Measurements from ENCODE around the gene GAB3.

GAB3 gene

DNA sequence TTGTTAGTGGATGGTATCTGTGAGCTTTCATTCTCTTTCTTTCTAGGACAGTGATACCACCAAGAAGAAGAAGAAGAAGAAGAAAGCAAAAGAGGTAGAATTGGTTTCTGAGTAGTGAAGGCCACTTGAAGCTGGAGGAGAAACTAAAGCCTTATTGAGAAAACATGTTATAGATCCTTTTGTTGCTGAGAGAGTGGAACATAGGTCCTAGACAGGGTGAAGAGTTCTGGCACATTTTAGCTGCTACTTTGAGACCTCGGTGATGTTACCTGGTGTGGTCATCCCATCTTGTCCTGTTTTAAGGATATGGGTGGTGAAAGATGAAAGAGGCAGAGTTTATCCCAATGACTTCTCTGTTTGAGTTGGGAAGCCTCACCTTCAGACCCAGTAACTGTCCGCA, 25.9 kb upstream of the GAB3 start:
- H3K27ac ChIP-seq (ENCODE audit: low read depth, low read length), result no peak overlapping the region

DNA sequence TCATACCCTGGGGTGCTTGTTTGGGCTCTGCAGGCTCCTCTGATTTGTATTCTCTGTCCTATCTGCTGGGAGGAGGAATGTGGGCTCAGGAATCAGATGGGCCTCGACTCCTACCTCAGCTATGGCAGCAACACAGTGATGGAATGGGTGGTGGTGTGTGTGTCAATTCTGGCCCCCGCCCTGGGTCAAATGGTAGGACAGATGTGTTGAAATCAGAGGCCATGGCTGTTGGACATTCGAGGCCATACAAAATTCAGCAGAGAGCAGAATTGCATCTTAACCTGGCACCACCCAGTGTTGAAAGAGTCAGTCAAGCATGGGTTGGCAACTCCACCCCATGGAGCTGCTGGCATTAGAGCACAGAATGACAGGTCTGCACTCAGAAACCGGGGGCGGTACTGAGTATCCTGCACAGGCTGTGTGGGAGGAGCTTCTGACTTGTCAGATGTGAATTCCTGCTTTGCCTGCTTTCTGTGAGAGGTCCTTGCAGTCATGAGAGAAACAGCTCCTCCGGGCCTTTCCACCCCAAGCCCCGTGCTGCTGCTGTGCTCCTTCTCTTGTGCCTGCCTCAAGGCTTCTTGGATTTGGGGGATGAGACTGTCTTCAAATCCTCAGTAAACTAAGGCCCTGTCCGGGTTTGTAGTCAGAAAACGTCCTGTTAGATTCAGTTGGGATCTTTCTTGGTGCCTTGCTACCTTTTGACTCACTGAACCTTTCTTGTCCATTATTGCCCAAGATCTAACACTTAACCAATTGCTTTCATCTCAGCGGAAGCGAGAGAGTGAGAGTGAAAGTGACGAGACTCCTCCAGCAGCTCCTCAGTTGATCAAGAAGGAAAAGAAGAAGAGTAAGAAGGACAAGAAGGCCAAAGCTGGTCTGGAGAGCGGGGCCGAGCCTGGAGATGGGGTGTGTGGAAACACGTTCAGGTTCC, 24.8 kb upstream of the GAB3 start:
- Histone ChIP-seq H3K36me3 (ENCODE audit: control insufficient read depth, insufficient read depth, low read length) (peaks cover 17% of the 10 kb centered on the region), H3K27me3 (ENCODE audit: control insufficient read depth, insufficient read depth, low read length) (no peaks in the 10 kb centered on the region), H3K27ac (ENCODE audit: low read depth, low read length) (no peak overlapping the region), H3K4me1 (ENCODE audit: control insufficient read depth, insufficient read depth, low read length) (no peaks in the 10 kb centered on the region), H3K9ac (ENCODE audit: low read length) (no peak overlapping the region), H3K4me3 (ENCODE audit: low read length) (no peak overlapping the region)

More for the DNA sequence above, 25.9 kb upstream of the GAB3 start:
- Histone ChIP-seq H3K9ac (ENCODE audit: low read length) (no peak overlapping the region), H3K36me3 (ENCODE audit: control insufficient read depth, insufficient read depth, low read length) (peaks cover 16% of the 10 kb centered on the region), H3K27me3 (ENCODE audit: control insufficient read depth, insufficient read depth, low read length) (no peaks in the 10 kb centered on the region), H3K4me3 (ENCODE audit: low read length) (no peak overlapping the region), H3K4me1 (ENCODE audit: control insufficient read depth, insufficient read depth, low read length) (no peaks in the 10 kb centered on the region)

DNA sequence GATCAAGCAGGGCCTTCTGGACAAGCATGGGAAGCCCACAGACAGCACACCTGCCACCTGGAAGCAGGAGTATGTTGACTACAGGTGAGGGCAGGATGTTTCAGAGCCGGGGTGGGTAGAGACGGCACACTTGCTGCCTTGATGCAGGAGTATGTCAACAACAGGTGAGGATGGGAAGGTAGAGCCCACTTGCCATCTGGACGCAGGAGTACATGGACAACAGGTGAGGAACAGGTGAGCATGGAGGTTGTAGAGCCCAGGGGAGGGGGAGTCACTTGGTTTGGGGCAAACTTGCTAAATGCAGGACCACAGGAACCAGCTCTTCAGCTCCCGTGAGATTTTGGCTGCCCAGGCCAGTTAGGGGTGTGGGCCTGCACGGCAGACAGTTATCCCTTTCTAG, 23.7 kb upstream of the GAB3 start:
- H3K4me3 ChIP-seq (ENCODE audit: low read length), result no peak overlapping the region
- no peaks in the 10 kb centered on the region for H3K4me1 ChIP-seq (ENCODE audit: control insufficient read depth, insufficient read depth, low read length)
- no peaks in the 10 kb centered on the region for H3K27me3 ChIP-seq (ENCODE audit: control insufficient read depth, insufficient read depth, low read length)
- no peak overlapping the region for H3K27ac ChIP-seq (ENCODE audit: low read depth, low read length)
- H3K9ac ChIP-seq (ENCODE audit: low read length), result no peak overlapping the region
- peaks cover 22% of the 10 kb centered on the region for H3K36me3 ChIP-seq (ENCODE audit: control insufficient read depth, insufficient read depth, low read length)

DNA sequence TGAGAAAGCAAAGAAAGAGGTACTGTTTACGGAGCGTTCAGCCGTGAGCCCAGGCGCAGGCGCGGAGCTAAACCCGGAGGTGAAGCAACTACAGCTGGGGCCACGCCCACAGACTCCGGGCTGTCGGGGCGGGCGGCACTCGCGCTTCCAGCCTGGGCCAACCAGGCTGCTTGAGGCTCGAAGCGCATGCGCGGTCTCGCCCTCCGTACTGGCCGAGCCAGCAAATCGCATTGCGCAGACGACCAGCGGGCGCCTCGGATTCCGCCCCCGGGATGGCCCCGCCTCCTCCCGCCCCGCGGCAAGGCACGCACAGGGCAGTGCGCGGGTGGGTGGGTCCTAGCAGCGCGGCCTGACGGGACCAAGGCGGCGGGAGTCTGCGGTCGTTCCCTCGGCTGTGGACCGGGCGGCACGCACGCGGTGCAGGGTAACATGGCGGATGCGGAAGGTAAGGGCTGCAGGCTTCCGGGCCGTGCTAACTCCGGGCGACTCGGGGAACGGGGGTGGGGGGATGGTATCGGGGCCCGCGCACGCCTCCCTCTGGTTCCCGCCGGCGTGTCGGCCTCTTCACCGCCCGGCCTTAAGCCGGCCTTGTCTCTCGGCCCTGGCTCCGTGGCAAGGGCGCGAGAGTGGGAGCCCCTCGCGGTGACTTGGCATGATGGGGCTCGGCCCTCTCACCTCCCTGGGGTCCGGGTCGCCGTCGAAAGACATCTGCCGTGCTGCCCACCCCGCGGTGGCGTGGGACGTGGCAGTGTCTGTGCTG, 11.8 kb upstream of the GAB3 start, which contains the start of gene DKC1:
Gene DKC1, plus strand, starts transcription at position 328 of the 760 bp plus-strand sequence. Its CDS starts 102 bp downstream, at position 430.
- Histone ChIP-seq H3K4me1 (ENCODE audit: control insufficient read depth, insufficient read depth, low read length) (no peaks in the 10 kb centered on the region), H3K4me3 (ENCODE audit: low read length) (peak within 1 kb of the TSS; percentile 71), H3K36me3 (ENCODE audit: control insufficient read depth, insufficient read depth, low read length) (peaks cover 9% of the 10 kb centered on the region), H3K9ac (ENCODE audit: low read length) (no peak within 1 kb of the TSS), H3K27me3 (ENCODE audit: control insufficient read depth, insufficient read depth, low read length) (no peaks in the 10 kb centered on the region), H3K27ac (ENCODE audit: low read depth, low read length) (peak within 1 kb of the TSS; percentile 52)

DNA sequence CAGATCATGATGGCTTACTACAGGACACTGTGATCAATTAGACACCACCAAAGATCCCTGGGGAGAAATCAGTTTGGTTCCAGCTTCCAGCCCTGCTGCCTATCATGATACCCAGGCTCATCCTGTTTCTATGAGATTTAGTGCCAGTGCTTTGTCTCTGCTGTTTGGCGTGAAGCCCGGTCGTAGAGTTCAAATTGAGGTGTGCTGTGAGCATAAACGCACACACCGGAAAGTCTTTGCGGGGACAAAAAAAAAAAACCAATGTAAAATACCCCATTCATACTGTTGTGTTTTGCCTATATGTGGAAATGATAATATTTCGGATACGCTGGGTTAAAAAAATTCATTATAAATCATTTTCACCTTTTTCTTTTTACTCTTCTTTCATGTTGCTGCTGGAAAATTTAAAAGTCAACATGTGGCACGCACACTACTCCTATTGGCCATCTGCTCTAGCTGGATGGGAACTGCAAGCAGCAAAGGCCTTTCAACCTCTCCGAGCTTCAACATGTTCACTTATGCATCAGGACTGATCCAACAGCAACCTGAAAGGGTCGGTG, 11.2 kb upstream of the GAB3 start:
- H3K27me3 ChIP-seq (ENCODE audit: control insufficient read depth, insufficient read depth, low read length), result no peaks in the 10 kb centered on the region
- no peaks in the 10 kb centered on the region for H3K4me1 ChIP-seq (ENCODE audit: control insufficient read depth, insufficient read depth, low read length)
- peaks cover 8% of the 10 kb centered on the region for H3K36me3 ChIP-seq (ENCODE audit: control insufficient read depth, insufficient read depth, low read length)
- H3K27ac ChIP-seq (ENCODE audit: low read depth, low read length), result peak overlapping the region; percentile 52
- peak overlapping the region; percentile 71 for H3K4me3 ChIP-seq (ENCODE audit: low read length)
- no peak overlapping the region for H3K9ac ChIP-seq (ENCODE audit: low read length)

DNA sequence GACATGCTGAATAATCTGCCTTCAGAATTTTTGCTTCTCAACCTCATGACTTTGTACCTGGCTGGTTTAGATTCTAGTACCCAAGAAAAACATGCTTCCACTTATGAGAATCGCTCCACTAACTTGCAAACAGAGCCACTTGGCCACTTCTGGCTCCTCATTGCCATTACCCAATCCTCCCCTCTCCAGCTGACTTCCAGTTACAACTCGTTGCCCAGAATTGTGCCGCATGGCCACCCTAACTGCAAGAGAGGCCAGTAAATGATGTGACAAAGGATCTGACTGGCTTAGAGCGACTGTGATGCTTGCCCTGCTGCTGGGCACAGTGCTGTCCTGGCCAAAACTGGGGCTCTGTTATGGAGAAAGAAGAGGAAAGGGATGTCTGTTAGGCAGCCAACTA, 7.8 kb upstream of the GAB3 start:
- H3K27me3 ChIP-seq (ENCODE audit: control insufficient read depth, insufficient read depth, low read length), result no peaks in the 10 kb centered on the region

DNA sequence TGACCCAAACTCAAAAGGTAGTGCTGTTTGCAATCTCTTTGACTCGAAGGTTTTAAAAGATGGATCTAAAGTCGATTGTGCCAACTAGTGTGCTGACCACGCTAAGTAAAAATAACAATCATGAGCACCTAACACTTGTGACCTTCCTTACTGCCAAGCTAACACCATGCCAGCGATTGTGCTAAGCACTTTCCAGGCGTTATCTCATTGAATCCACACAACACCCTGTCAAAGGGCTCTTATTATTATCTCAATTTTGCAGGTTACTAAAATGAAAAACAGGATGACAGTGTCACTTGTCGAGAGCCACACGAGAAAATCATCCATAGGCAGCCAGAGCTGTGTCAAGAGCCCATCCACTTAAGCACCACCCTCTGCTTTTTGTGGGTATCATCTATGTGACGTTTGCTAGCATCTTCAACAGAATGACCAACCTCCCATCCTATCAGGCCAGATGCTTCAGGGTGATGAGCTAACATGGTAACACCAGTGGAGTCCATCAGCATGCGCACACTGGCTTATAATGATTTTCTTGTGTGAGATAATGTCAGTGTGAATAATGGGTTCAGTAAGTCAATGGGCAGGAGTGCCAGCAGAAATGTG, 893 bp upstream of the GAB3 start:
- H3K36me3 ChIP-seq (ENCODE audit: control insufficient read depth, insufficient read depth, low read length), result no peaks in the 10 kb centered on the region
- H3K27me3 ChIP-seq (ENCODE audit: control insufficient read depth, insufficient read depth, low read length), result no peaks in the 10 kb centered on the region
- H3K27ac ChIP-seq (ENCODE audit: low read depth, low read length), result no peak overlapping the region
- H3K4me1 ChIP-seq (ENCODE audit: control insufficient read depth, insufficient read depth, low read length), result no peaks in the 10 kb centered on the region
- H3K4me3 ChIP-seq (ENCODE audit: low read length), result no peak overlapping the region
- H3K9ac ChIP-seq (ENCODE audit: low read length), result no peak overlapping the region

More for the DNA sequence above, 7.8 kb upstream of the GAB3 start:
- no peak overlapping the region for H3K9ac ChIP-seq (ENCODE audit: low read length)
- no peaks in the 10 kb centered on the region for H3K36me3 ChIP-seq (ENCODE audit: control insufficient read depth, insufficient read depth, low read length)
- no peak overlapping the region for H3K4me3 ChIP-seq (ENCODE audit: low read length)
- no peaks in the 10 kb centered on the region for H3K4me1 ChIP-seq (ENCODE audit: control insufficient read depth, insufficient read depth, low read length)
- no peak overlapping the region for H3K27ac ChIP-seq (ENCODE audit: low read depth, low read length)

DNA sequence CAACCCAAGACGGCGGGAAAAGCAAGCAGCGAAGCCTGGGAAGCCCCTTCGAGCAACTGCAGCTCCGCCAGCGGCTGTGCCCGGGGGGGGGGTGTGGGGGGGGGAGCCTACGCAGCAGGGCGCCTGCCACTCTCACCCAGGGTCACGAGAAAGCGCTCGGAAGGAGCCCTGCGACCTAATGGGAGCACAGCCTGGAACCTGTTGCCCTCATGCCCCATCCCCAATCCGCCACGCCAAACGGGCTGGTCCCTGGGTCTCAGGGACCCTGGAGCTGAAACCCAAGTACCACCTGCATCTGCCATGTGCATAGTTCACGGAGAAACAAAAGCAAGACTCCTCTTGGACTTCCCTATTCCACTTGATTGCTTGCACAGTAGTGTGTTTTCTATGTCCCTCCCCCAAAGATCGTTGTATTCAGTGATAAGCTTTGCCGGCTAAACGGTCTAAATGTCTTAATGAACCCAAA, 359 bp upstream of the GAB3 start:
- Histone ChIP-seq H3K27me3 (ENCODE audit: control insufficient read depth, insufficient read depth, low read length) (no peaks in the 10 kb centered on the region), H3K36me3 (ENCODE audit: control insufficient read depth, insufficient read depth, low read length) (no peaks in the 10 kb centered on the region)

DNA sequence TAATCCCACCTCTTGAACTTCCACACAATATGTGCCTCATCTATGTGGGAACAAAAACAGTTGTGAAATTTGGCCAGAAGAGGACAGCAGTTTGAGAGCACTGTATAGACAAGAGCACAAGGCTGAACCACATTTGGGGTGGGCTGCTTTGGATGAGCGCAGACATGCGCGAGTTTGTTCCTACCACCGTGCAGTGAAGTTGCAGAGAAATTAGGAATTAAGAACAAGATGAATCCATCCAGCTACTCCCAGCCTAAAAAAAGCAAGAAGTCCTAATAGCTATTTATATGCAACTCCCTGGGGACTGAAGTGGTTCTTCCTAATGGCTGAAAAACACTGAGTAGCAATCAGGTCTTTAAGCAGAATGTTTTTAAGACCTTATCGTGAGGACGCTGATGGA, 1.0 kb downstream of the GAB3 start:
- H3K27ac ChIP-seq (ENCODE audit: low read depth, low read length), result no peak overlapping the region

More for the DNA sequence above, 359 bp upstream of the GAB3 start:
- no peak overlapping the region for H3K27ac ChIP-seq (ENCODE audit: low read depth, low read length)
- H3K4me1 ChIP-seq (ENCODE audit: control insufficient read depth, insufficient read depth, low read length), result no peaks in the 10 kb centered on the region
- H3K4me3 ChIP-seq (ENCODE audit: low read length), result peak overlapping the region; percentile 48
- no peak overlapping the region for H3K9ac ChIP-seq (ENCODE audit: low read length)

DNA sequence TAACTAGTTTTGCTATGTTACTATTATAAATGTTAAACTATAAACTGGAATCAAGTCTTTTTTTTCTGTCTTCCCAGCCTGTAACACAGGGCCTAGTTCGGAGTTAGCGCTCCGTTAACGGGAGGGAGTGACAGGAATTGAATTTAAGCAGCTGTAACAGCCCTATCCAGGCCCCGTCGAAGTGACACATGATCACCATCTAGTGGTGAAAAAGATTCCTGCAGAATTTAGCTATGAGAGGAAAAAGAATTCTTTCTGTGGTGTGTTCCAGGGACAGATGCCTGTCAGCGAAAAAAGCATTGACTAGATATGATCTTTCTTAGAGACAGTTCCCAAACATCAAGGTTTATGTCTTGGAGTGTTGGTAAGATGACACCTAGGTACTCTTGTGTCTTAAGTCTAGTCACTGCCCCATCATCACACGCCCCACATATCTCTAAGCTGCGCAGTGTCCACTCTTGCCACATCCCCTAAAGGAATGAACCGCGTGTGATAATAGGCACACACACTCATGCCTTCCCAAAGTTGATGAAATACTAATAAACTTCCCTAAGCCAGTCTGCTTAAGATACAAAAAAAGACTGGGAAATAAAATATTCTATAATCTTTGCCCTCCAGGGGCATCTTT, 2.1 kb downstream of the GAB3 start:
- Histone ChIP-seq H3K4me1 (ENCODE audit: control insufficient read depth, insufficient read depth, low read length) (no peaks in the 10 kb centered on the region), H3K27me3 (ENCODE audit: control insufficient read depth, insufficient read depth, low read length) (no peaks in the 10 kb centered on the region), H3K9ac (ENCODE audit: low read length) (no peak overlapping the region), H3K27ac (ENCODE audit: low read depth, low read length) (peak overlapping the region; percentile 17), H3K36me3 (ENCODE audit: control insufficient read depth, insufficient read depth, low read length) (no peaks in the 10 kb centered on the region), H3K4me3 (ENCODE audit: low read length) (peak overlapping the region; percentile 15)

More for the DNA sequence above, 1.0 kb downstream of the GAB3 start:
- Histone ChIP-seq H3K27me3 (ENCODE audit: control insufficient read depth, insufficient read depth, low read length) (no peaks in the 10 kb centered on the region), H3K4me3 (ENCODE audit: low read length) (peak overlapping the region; percentile 56), H3K9ac (ENCODE audit: low read length) (no peak overlapping the region), H3K4me1 (ENCODE audit: control insufficient read depth, insufficient read depth, low read length) (no peaks in the 10 kb centered on the region), H3K36me3 (ENCODE audit: control insufficient read depth, insufficient read depth, low read length) (no peaks in the 10 kb centered on the region)

DNA sequence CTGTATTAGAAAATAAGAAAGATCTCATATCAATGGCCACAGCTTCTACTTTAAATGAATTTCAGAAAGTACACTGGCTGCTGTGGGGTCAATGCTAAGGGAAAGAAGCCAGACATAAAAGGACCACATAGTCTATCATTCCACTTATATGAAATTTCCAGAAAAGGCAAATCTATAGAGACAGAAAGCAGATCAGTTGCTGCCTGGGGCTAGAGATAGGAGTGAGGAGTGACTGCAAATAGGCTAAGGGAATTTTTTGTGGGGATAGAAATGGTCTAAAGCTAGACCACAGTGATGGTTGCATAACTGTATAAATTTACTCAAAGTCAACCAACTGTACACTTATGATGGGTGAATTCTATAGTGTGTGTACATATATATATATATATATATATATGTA, 8.3 kb downstream of the GAB3 start:
- no peaks in the 10 kb centered on the region for H3K36me3 ChIP-seq (ENCODE audit: control insufficient read depth, insufficient read depth, low read length)
- no peak overlapping the region for H3K4me3 ChIP-seq (ENCODE audit: low read length)
- H3K4me1 ChIP-seq (ENCODE audit: control insufficient read depth, insufficient read depth, low read length), result no peaks in the 10 kb centered on the region
- no peak overlapping the region for H3K27ac ChIP-seq (ENCODE audit: low read depth, low read length)
- H3K27me3 ChIP-seq (ENCODE audit: control insufficient read depth, insufficient read depth, low read length), result peaks cover 3% of the 10 kb centered on the region
- H3K9ac ChIP-seq (ENCODE audit: low read length), result no peak overlapping the region
